Right lobe of liver (tissue), 4 donors: Measurements from ENCODE around the gene TTC13.

Source experiments
- CTCF ChIP-seq, 4 donors: fragments of 200-600 bp in 3 of 4; fragments of 450-650 bp in 1 of 4; IDR thresholded peaks; one replicate each; pipeline versions ENCODE4 v1.5.1 to v1.8.0; 2016 to 2022; ENCODE audit warnings: antibody characterized with exemption in 4 of 4, mild to moderate bottlenecking in 2 of 4
- POLR2A ChIP-seq: fragments of 450-650 bp; IDR thresholded peaks from one replicate; pipeline ENCODE4 v1.6.1; 2017; ENCODE audit warnings: antibody characterized with exemption, mild to moderate bottlenecking
- donor health status: DM: no; HTN: no; CAD: no.
- donor health status: DM: no; HTN: no; CAD: no.
- donor health status: DM: no; HTN: yes; CAD: no.

DNA sequence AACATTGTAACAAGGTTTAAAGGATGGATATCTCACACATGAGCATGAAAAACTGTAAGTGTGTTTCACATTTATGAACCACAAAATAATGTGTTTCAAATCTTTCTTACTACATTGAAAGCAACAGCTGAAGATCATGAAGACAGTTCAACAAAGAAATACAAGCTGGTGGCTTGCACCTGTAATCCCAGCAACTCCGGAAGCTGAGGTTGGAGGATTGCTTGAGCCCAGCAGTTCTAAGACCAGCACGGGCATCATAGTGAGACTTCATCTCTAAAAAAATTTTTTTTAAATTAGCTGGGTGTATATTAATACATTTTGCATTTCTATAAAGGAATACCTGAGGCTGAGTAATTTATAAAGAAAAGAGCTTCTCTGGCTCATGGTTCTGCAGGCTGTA lies 83.2 kb downstream of the TTC13 start:
- TF ChIP-seq CTCF (IDR thresholded peaks at IDR 0.05) (no peak), POLR2A (no peak)
